ENCODE measurements around the gene PLIN5. TPM values are rescaled to one million over a fixed set of nuclear protein-coding genes. Genes with fewer than 3 reads are reported as not detected.
A peak's percentile ranks its signal among the peaks of the same experiment; 100 is the strongest.

The PLIN5 gene
- polyA plus RNA-seq, 1 donor (not counting 4 experiments of a cell fraction or from before 2014, with no cell fraction given): not detected

GRCh38 chr19:4547303-4548237 is 12.5 kb upstream of the PLIN5 start:
- Histone ChIP-seq H3K27me3 (ENCODE audit: control insufficient read depth, extremely low read depth, insufficient read depth, low read length) (no peaks in the 10 kb centered on the region), H3K4me3 (ENCODE audit: control insufficient read depth in 2 of 3, extremely low read depth in 1 of 3, insufficient read depth in 2 of 3, low read depth in 1 of 3, low read length in 3 of 3) (no peak overlapping the region), H3K79me2 (ENCODE audit: control insufficient read depth, insufficient read depth, low read length) (no peaks in the 10 kb centered on the region), H3K36me3 (ENCODE audit: control insufficient read depth in 2 of 2, extremely low read depth in 1 of 2, insufficient read depth in 2 of 2, low read length in 2 of 2) (no peaks in the 10 kb centered on the region), H3K9me1 (ENCODE audit: control insufficient read depth, extremely low read depth, insufficient read depth, low read length) (no peaks in the 10 kb centered on the region), H3K9me3 (ENCODE audit: control insufficient read depth, low read depth, low read length) (no peaks in the 10 kb centered on the region), H2AFZ (ENCODE audit: control insufficient read depth, low read length) (no peak overlapping the region), H3K27ac (ENCODE audit: control insufficient read depth, insufficient read depth, low read length) (no peak overlapping the region), H3K9ac (ENCODE audit: control insufficient read depth, extremely low read depth, insufficient read depth, low read length) (no peak overlapping the region), H3K4me1 (ENCODE audit: control insufficient read depth, extremely low read depth, insufficient read depth, low read length) (no peaks in the 10 kb centered on the region), H4K20me1 (ENCODE audit: control insufficient read depth, extremely low read depth, insufficient read depth, low read length) (no peaks in the 10 kb centered on the region), H3K4me2 (ENCODE audit: control insufficient read depth, extremely low read depth, insufficient read depth, low read depth, low read length) (no peak overlapping the region)
- DNase-seq (ENCODE audit: low read depth, low spot score) (no peak), FAIRE-seq (no peak)
- dilution Hi-C loops (cut with MboI; ENCODE audit: extremely low pct_ligation_motif_present, low sequenced_read_pairs): no loop called here
- TF ChIP-seq CTCF (optimal IDR thresholded peaks at IDR 0.05 in 1 of 3, IDR thresholded peaks at IDR 0.05 in 1 of 3, conservative IDR thresholded peaks at IDR 0.05 in 1 of 3; ENCODE audit: extremely low read depth in 1 of 3, insufficient read depth in 2 of 3, low read length in 3 of 3) (peak; percentile 62 to 73 (median 72)), EZH2 (IDR thresholded peaks at IDR 0.05; ENCODE audit: low read length) (no peak)

DNA sequence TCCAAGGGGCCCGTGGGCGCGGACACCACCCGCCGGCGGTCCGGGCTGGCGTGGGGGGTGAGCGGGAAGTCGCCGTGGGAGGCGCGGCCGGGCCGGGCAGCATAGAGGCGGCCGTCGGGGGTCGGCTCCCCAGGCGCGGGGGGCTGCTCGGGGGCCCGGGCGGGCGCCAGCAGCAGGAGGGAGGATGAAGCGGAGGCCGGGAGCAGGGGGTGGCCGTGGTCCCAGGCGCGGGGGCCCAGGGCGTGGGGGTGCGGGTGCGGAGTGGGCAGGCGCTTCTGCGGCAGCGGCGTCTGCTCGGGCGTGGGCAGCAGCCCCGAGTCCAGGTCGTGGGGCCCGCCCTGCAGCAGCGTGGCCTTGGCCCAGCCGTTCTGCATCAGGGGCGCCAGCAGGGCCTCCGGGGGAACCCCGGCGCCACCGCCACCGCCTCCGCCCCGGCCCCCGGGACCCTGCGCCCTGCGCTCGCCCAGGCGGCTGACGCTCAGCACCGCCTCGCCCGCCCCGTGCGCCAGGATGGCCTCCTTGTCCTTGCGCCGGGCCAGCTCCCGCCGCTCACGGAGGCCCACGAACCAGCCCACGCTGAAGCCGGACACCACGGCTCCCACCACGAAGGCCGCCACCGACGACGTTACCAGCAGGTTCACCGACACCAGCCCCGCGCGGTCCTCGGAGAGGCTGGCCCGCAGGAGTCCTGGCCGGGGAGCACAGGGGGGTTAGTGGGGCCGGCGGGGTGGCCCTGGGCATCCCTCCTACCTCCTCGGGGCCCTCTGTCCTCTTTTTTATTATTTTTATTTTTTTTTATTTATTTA is 9.0 kb upstream of the PLIN5 start:
- dilution Hi-C loops (cut with MboI; ENCODE audit: extremely low pct_ligation_motif_present, low sequenced_read_pairs): no loop called here
- no peak for FAIRE-seq
- no peak for TF ChIP-seq EZH2 (IDR thresholded peaks at IDR 0.05; ENCODE audit: low read length)
- no peak for TF ChIP-seq CTCF (optimal IDR thresholded peaks at IDR 0.05 in 1 of 3, IDR thresholded peaks at IDR 0.05 in 1 of 3, conservative IDR thresholded peaks at IDR 0.05 in 1 of 3; ENCODE audit: extremely low read depth in 1 of 3, insufficient read depth in 2 of 3, low read length in 3 of 3)

More for the DNA sequence above, 9.0 kb upstream of the PLIN5 start:
- Histone ChIP-seq H3K27me3 (ENCODE audit: control insufficient read depth, extremely low read depth, insufficient read depth, low read length) (no peaks in the 10 kb centered on the region), H3K36me3 (ENCODE audit: control insufficient read depth in 2 of 2, extremely low read depth in 1 of 2, insufficient read depth in 2 of 2, low read length in 2 of 2) (no peaks in the 10 kb centered on the region), H3K79me2 (ENCODE audit: control insufficient read depth, insufficient read depth, low read length) (no peaks in the 10 kb centered on the region), H3K9me3 (ENCODE audit: control insufficient read depth, low read depth, low read length) (no peaks in the 10 kb centered on the region), H2AFZ (ENCODE audit: control insufficient read depth, low read length) (no peak overlapping the region), H3K4me3 (ENCODE audit: control insufficient read depth in 2 of 3, extremely low read depth in 1 of 3, insufficient read depth in 2 of 3, low read depth in 1 of 3, low read length in 3 of 3) (no peak overlapping the region), H3K9me1 (ENCODE audit: control insufficient read depth, extremely low read depth, insufficient read depth, low read length) (no peaks in the 10 kb centered on the region), H3K4me2 (ENCODE audit: control insufficient read depth, extremely low read depth, insufficient read depth, low read depth, low read length) (no peak overlapping the region), H3K27ac (ENCODE audit: control insufficient read depth, insufficient read depth, low read length) (no peak overlapping the region), H3K4me1 (ENCODE audit: control insufficient read depth, extremely low read depth, insufficient read depth, low read length) (peaks cover 7% of the 10 kb centered on the region), H4K20me1 (ENCODE audit: control insufficient read depth, extremely low read depth, insufficient read depth, low read length) (no peaks in the 10 kb centered on the region), H3K9ac (ENCODE audit: control insufficient read depth, extremely low read depth, insufficient read depth, low read length) (no peak overlapping the region)
- no peak for DNase-seq (ENCODE audit: low read depth, low spot score)

Data from keratinocyte (primary cell).